CD4-positive, alpha-beta T cell treated with Interleukin-12 subunit alpha and Interleukin-12 subunit beta, for 1 hour (primary cell): ENCODE measurements around the gene PPARG.
"Not testable (repeated sequence)": the region's sequence is repeated elsewhere in the genome, so short reads cannot be mapped to it uniquely, and the experiment has no call there.

Experiments used
- DNase-seq: peaks from one replicate; pipeline ENCODE4 v3.0.0-alpha.2; 2020

The PPARG gene

DNA sequence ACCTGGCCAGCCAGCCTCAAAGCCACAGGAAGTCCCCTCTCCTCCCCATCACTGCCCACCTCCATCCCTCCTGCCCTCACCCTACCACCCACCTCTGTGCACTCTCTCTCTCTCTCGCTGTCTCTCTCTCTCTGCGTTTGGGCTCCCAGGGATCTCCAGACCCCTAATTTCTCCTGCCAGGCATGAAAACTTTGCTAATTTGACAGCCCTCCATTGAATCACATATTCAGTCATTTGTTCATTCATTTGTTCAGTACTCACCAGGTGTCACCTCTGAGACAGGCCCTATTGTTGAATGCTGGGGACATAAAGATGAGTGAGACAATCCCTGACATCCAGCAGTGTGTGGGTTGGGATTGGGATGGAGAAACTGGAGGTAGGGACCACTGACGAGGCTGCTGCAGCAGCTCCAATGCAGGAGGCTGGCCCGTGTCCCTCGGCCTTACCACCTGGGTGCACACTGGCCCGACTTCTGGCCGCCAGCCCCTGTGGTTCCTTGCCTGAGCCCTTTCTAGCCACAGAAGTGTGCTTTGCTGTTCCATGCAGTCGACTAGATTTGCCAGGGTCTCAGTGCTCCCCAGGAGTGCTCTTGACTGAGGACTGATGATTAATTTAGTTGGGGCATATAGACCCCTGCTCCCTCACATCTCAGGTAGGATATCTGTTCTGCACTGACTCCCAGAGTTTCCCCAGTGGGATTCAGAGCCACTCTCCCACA lies 156.8 kb downstream of the PPARG start:
- no peak for DNase-seq

DNA sequence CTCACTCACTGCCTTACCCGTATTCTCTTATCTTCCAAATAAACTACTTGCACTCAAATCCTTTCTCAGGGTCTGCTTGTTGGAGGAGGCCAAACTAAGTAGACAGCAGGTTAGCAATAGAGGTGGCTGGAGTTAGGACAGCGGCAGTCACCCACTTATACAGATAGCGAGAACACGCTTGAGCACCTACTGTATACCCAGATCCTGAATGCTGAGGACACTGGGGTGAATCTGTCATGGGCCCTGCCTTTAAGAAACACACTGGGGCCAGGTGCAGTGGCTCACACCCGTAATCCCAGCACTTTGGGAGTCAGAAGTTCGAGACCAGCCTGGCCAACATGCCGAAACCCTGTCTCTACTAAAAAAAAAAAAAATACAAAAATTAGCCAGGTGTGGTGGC lies 157.4 kb downstream of the PPARG start:
- DNase-seq, result no peak

DNA sequence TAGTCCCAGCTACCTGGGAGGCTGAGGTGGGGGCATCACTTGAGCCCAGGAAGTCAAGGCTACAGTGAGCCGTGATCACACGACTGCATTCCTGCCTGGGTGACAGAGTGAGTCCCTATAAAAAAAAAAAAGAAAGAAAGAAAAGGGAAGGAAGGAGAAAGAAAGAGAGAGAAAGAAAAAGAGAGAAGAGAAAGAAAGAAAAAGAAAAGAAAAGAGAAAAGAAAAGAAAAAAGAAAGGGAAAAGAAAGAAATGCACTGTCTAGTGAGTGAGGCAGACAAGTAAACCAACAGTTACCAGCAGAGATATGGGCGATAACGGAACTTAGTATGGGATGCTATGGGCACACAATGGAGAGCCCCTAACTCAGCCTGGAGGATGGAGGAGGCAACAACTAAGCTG lies 158.2 kb downstream of the PPARG start:
- DNase-seq, result no peak

DNA sequence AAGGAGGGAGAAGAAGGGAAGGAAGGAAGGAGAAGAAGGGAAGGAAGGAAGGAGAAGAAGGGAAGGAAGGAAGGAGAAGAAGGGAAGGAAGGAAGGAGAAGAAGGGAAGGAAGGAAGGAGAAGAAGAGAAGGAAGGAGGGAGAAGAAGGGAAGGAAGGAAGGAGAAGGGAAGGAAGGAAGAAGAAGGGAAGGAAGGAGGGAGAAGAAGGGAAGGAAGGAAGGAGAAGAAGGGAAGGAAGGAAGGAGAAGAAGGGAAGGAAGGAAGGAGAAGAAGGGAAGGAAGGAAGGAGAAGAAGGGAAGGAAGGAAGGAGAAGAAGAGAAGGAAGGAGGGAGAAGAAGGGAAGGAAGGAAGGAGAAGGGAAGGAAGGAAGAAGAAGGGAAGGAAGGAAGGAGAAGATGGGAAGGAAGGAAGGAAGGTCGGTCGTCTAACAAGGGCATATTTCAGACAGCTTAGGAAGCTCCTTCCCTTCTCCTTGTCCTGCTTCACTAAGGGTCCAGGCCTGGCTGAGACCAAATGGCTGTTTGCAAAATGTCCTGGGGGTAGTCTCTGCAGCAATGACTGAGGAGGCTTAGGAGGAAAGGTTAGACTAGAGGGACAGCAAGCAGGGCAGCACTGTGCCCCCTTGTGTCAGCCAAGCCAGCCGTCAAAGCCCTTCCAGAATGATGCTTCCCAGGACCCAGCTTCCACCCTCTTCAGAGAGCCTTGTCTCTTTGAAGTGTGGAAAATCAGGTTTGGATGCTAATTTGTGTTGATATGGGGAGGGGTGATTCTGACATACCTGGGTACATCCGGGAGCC lies 159.7 kb downstream of the PPARG start:
- not testable (repeated sequence) for DNase-seq

DNA sequence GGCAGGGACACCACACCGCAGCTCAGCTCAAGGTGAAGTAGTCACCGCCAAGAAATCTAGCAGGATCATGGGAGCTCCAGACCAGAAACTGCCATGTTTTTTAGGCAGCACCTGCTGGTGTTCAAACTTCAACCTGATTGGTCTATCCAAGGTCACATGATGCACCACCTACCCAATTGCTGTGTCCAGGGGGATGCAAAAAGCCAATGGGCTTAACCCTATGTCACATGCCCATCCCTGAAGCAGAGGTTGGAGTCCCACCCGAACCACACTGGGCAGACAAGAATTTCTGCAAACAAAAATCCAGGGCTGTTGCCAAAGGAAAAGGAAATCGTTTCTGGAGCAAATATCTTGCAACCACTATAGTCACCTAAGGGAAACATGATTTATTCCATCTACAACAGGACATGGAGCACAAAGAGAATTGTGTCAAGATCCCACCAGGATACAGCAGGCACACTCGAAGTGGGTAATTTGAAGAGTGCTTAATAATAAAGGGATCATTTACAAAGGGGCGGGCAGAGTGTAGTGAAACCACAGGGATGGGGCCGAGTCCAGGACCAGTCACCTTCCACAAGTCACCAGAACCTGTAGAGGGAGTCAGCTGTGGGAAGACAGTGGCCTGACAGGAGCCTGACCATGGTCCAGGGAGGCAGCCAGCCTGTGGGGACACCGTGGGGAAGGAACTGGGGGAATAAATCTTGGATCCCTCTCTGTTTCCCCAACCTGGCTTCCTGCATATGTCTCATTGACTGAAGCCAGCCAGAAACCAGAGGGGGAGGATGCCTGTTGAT lies 161.2 kb downstream of the PPARG start:
- DNase-seq, result no peak

DNA sequence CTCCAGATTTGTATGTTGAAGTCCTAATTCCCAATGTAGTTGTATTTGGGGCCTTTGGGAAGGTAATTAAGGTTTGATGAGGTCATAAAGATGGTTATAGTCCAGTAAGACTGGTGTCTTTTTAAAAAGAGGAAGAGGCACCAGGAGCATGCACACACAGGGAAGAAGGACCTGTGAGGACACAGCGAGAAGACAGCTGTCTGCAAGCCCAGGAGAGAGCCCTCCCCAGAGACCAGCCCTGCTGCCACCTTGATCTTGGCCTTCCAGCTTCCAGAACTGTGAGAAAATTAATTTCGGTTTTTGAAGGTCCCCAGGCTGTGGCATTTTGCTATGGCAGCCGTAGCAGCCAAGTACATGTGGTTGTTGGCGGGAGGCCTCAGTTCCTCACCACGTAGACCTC lies 162.6 kb downstream of the PPARG start:
- no peak for DNase-seq

DNA sequence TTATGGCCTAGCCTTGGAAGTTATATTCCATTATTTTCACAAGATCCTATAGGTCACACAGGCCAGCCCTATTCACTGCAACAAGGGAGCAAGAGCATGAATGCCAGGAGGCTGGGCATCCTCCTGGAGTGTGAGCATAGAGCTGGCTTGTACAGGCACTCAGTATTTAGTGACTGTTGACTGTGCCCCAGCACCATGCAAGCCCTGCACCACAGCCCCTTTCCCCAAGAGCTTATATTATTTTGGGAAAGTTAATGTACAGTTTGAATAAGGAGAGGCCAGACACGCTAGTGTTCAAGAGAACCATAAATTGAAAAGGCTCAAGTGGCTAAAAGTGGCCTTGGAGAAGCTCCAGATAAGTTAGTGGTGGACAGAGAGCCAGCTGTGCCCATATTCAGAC lies 163.1 kb downstream of the PPARG start:
- DNase-seq, result no peak

DNA sequence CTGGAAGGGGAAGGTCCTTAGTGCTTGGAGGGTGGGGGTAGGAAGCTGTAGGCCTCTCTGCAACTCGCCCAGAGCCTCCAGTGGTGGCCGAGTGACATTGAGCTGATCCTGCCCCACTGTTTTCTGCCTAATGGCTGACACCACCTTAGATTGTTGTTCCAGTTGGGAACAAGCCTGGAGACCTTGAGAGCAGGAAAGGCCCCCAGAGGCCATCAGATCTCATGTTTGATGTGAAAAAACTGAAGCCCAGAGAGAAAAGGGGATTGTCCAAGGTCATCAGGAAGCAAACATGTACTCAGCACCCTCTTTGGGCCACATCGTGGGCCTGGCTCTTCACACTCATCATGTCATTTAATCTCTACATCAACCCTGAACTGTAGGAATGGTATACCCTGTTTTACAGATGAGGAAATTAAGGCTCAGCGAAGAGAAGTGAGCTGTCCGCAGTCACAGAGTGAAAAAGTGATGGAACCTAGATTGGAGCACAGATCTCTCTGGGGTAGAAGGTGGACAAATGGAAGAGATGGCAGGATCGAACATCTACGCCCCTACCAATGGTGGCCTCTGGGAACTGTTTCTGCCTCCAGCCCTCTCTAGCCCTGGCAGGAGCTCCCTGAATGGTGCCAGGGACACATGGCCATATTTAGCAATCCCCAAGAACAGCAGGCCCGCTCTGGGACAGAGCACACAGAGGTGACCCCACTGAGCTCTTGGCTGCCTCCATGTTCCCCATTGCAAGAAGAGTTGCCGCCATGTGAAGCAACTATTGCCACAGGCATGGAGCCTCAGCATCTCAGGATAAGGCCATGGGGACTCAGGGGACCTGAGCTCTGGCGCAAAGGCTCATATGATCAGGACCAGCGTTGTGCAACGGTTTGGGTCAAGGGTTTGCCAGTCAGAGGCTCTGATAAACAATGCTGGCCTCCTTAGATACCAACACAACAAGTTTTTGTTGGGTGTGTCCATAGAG lies 163.8 kb downstream of the PPARG start:
- no peak for DNase-seq

DNA sequence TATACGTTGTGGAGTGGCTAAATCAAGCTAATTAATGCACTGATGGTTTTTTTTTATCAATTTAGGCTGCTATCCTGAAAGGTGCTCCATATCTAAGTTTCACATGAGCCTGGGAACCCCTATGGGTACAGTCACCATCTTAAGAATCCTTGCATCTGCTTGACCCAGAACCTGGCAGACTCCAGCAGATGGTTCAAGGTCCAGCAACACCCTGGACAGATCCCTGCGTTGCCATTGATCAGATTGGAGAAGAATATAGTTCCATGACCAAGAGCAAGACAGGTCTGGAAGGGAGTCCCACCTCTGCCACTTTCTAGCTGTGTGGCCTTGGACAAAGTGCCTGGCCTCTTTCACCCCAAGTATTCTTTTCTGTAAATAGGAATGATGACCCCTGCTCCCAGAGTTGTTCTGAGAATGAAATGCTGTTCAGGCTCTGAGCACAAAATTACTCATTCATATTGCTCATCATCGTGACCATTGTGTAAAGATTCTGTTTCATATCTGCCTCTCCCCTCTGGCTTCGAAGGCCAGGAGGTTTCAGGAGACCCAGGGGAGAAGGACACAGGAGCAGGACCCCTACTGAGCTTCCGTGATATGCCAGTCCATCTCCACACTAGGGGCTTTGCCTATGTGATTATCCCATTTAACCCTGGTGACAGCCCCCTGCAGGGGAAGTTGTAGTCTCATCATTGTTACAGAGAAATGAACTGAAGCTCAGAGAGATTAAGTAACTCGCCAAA lies 165.4 kb downstream of the PPARG start:
- DNase-seq, result no peak

DNA sequence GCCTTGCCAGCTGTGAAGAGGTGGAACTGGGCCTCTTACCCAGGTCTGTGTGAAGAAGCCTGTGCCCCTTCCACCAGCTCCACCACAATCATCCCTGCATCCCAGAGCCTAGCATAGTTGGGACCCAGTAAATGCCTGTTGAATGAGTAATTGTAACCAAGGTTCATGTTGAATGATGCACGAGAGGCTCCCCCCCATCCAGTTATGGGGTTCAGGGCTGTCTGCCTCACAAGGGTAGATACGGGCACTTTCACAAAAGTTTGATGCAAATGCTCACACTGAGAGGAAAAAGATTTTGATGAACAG lies 165.9 kb downstream of the PPARG start:
- no peak for DNase-seq

DNA sequence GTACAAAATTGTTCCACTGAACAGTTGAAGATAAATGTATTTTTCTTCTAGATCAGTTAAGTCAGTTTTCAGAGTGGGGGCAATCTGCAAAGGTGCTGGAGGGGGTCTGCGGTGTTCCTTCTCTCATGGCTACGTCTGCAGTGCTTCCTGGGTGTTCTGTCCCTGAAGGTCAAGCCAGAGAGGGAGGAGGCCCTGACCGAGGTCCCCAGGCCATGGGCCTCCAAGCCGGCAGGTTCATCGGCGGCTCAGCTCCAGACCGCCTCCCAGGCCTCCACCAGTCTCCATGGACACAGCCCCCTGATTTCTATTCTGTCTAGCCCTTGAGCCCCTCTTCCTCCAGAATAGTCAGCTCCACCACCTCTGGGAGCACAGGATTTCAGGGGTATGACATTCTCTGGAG lies 166.9 kb downstream of the PPARG start:
- no peak for DNase-seq

DNA sequence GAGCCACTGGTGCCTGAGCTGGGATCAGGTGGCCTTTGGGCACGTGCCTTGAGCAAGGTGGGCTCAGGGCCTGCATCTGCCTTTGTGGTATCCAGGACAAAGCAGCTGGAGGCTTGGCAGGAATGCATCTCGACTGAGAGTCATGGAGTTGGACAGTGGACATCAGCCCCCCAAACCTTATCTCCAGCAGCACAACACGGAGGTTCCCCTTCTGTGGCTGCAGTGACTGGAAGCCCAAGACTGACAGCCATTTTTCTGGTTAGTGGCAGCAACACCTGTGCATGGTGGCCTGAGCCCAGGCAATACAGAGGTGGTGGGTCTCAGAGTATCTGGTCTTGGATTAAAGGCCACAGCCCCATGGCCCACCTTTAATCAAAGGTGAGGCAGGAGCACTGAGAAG lies 167.6 kb downstream of the PPARG start:
- no peak for DNase-seq

DNA sequence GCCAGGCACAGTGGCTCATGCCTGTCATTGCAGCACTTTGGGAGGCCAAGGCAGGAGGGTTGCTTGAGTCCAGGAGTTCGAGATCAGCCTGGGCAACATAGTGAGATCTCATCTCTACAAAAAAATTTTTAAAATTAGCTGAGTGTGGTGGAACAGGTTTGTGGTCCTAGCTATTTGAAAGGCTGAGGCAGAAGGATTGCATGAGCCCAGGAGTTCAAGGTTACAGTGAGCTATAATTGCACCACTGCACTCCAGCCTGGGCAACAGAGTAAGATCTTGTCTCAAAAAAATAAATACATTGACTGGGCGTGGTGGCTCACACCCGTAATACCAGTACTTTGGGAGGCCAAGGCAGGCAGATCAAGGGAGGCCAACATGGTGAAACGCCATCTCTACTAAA lies 168.5 kb downstream of the PPARG start:
- not testable (repeated sequence) for DNase-seq

DNA sequence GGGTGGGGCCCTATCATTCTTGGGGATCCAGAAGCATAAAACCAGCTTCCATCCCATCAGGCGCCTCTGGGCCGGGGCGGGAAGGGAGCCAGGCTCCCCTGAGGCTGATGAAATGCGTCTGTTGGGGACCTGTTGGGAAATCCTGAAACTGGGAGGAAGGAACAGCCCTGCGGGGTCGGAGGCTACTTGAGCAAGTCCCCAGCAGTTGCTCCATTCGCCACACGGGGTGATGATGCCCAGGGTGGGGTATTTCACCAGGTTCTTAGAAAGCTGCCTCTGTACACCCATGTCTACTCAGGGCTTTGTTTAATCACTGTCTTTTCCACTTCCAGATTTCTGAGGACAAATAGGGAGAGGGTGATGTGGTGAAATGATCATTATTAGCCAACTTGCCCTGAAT lies 170.0 kb downstream of the PPARG start:
- DNase-seq, result no peak

DNA sequence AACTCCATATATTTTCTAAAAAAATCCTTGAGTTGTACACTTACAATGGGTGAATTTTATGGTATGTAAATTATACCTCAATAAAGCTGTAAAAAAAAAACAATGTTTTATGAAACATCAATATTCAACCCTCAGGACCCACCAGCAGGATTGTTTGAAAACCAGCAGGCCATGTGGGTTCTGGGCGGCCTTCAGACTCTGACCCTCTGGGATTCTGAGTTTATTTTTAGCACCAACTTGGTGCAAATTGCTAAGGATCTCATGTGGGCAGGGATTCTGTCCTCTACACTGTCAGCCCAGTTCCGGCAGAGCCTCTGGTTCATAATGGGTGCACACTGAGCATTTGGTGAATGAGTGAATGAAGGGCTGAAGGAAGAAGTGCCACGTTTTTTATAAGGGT lies 171.3 kb downstream of the PPARG start:
- DNase-seq, result no peak

DNA sequence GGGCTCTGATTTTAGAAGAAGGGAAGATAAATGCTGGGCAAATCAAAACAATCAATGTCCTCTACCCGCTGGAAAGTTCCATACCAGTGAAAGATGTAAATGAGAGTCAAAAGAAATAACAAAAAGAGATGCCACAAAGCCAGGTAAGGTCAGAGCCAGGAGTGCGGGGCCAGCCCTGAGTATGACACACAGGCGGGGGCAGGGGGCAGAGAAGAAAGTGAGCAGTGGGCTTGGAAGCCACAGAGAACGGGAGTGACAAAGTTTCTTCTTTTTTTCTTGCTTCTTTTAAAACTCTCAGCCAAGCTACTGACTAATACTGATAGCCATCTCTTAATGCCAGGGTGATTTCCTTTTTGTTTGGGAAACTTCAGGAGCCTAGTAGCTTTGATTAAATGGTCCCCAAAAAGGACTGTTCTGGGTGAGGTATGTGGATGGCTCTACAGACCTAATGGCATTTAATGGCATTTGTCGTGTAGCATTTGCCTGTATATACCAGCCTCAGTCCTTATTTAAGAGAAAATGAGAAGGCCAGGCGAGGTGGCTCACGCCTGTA lies 172.3 kb downstream of the PPARG start:
- DNase-seq, result no peak

DNA sequence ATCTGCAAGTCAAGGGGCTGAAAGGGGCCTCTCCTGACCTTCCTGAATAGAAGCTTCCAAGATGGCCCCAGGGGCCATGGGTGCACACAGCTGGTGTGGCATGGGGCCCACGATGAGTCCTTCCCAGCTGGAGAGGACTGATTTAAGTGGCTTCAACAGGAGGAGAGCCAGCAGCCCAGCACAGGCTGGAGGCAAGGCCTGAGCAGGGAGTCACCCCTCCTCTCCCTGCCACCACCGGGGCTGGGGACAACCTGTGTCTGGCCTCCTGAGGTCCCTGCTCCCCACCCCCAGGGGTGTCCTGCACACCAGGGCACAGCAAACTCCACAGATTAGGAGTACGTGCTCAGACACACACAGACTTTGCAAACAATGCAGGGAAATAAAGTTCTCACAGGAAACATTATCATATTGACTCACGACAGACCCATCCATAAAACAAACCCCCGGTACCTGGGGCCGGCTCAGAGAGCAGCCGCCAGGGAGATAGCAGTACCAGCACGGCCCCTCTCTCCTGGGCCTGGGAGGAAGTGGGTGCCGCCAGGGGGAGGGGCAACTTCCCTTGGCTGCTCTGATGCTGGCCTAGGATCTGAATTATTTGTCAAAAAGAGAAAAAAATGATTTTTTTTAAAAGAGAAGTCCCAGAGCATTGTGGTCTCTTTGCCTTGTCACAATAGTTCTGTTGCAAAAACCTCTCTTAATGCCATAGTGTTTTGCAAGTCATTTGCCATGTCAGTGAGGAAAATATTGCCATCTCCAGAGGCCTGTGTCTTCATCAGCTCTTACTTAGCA lies 173.5 kb downstream of the PPARG start:
- DNase-seq, result no peak

DNA sequence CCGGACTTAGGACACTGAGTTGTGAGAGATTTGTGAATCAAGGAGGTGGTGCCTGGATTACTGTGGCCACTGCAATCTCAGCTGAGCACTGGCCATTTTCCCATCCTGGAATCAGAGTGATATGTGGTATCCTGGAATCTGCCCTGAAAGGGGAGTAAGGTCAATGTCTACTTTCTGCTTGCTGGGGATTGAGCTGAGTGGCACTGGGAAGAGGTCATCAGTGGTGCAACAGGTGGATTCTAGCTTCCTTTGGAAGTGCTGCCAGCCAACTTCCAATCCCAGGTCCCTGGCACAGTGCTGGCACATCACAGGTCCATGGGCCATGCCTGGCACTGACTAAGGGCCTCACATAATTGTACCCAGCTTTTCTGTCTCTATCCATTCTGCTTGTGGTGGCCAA lies 174.8 kb downstream of the PPARG start:
- DNase-seq, result no peak

DNA sequence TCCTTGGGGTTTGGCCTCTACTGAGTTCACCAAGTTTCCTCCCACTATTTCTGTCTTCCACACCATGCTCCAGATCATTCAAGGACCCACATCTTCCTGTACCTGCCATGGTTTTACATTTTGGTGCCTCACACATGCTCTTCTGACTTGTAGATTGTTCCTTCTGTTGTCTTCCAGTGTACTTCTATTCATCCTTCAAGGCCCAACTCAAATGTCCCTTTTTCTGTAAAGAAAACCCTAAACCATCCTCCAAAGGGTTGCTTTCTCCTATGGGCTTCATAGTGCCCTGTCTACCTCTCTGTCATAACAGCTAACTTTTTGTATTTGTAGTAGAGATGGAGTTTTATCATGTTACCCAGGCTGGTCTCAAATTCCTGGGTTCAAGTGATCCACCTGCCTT lies 175.3 kb downstream of the PPARG start:
- no peak for DNase-seq

DNA sequence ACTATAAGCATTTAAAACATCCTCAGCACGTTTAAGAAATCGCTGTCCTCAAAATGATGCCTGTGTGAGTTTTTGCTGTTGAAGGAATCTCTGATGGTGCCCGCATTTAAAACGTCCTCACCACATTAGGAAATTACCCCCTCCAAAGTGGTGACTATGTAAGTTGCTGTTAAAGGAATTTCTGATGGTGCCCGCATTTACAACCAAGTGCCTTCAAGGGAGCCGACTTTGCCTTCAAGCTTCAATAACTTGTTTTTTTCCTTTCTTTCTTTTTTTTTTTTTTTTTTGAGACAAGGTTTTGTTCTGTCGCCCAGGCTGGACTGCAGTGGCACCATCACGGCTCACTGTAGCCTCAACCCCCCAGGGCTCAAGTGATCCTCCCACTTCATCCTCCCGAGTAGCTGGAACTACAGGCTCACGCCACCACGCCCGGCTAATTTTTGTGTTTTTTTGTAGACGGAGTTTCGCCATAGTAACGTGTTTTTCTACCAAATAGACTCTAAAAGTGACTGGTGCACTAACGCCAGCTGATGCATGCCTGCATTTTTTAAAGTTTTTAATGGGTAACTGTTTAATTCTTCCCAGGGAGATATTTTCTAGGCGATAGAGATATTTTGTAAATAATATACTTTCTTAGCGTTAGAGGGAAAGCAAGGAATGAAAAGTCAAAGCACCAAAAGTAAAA lies 176.4 kb downstream of the PPARG start:
- DNase-seq, result no peak
